Breast epithelium (tissue), 3 donors: ENCODE measurements around the gene VPS13C.

Experiments
- CTCF ChIP-seq, 3 donors: fragments of 450-650 bp; IDR thresholded peaks; one replicate each; pipeline ENCODE4 v1.5.1; 2016 to 2017; ENCODE audit warnings: antibody characterized with exemption in 3 of 3, mild to moderate bottlenecking in 3 of 3, moderate library complexity in 3 of 3
- POLR2A ChIP-seq: fragments of 450-650 bp; IDR thresholded peaks from one replicate; pipeline ENCODE4 v1.6.1; 2016; ENCODE audit warnings: antibody characterized with exemption, mild to moderate bottlenecking, moderate library complexity

- TF ChIP-seq CTCF (IDR thresholded peaks at IDR 0.05), result no peak
- TF ChIP-seq POLR2A, result no peak
These were observed 86.1 kb downstream of the VPS13C start for GRCh38 chr15:61974118-61974517.
